GM19043 (cell line): ENCODE measurements around the gene CDK14.

Source experiments
- ATAC-seq: cut with Tn5 transposase; IDR thresholded peaks from one replicate; pipeline ENCODE4 v1.9.1; 2021; ENCODE audit warnings: low read depth; ENCODE audit not compliant: unreplicated experiment

The CDK14 gene

DNA sequence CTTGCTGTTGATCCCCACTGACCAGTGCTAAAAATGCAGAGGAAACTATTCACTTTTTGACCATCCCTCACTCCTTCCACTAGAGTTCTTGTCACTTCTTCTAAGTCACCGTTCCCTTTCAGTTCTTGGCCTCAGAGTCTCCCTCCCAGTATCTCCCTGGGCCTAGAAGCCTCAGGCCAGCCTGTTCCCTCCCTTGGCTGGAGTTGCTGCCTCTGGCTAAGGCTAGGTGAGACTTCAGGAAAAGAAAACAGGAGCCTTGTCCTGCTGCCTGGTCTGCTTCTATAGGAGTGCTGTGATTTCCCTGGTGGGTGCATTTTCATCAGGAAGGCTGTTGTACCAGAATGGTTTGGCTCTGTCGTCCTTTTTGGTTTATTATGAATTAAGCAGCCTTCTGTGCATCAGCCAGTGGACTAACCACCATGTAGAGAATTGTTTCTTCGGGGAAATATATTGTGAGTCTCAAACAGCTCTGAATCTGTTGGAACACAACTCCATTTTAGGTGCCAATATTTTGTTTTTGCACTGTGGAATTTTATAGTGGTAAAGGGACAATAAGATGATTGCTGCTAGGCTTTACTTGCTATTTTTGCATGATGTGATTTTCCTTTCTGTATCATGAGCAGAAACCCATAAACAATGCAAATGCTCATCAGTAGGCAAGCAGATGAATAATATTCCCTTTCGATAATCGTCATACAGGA is 434.7 kb downstream of the CDK14 start:
- ATAC-seq: no peak

DNA sequence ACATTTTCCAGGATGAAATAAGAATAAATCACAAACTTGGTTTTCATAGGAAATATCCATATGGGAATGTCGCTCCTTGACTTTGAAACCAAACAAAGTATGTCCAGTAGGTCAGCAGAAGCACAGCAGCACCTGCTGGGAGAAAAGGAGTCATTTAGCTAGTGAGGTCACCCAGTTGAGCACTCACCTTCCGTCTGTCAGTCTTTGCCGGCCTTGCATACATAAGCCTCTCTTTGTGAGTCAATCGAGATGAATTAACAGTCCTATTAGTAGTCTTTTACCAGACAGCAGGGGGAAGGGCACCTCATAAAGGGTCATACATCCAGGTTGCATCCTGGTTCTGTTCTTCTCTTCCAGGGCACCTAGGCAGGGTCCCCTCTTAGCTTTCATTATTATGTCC is 435.6 kb downstream of the CDK14 start:
- no peak for ATAC-seq

DNA sequence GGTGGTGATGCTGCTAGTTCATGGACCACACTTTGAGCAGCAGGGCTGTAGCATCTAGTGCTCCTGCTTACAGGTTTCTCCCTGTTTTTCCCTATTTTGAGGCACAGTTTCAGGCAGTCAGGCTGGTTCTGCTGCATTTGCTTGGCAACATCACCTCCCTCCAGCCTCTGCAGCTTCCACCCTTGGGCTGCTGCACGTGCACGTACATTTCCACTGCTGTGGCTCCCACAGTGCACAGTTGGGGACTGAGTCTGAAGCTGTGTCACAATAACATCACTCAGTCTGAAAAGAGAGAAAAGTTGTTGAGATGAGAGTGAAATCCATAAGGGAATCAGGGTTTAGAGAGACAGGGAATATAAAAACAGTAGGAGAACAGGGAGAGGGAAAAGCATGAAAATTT is 437.5 kb downstream of the CDK14 start:
- ATAC-seq: no peak

DNA sequence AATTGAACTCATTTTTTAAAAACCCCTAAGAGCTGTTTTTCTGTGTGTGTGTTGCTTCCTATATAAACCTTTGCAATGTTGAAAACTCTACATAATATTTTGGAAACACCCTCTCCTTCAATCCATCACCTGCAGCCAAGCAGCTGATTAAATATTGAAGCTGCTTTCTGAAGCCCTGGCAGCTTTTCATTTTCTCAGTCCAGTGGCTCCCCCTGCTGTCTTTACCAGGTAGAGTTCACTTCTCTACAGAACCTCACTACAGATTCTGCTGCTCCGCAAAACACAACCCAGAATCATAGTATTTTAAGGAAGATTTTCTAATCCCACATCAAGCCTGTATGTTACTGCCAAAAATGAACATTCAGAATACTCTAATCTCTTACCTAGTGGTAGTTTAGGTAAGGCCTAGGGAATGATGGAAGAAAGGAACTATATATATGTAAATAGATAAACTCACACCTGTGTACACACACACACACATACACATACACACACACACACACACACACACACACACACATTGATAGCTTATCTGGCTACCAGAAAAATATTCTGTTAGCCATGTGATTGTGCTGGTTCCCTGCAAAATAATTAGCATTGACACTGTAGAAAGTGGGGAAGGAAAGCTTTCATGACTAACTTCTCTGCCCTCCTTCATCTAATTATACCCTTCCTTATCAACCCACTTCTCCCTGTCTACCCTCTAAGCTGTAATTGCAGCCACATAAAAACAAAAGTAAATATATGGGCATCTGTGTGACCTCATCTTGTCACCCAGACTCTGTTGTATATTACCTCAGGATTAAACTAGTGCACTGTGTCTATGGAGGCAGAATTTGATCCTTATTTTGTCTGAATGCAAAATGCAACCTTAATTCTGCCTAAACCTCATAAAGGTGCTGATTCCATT is 438.6 kb downstream of the CDK14 start:
- ATAC-seq: no peak

DNA sequence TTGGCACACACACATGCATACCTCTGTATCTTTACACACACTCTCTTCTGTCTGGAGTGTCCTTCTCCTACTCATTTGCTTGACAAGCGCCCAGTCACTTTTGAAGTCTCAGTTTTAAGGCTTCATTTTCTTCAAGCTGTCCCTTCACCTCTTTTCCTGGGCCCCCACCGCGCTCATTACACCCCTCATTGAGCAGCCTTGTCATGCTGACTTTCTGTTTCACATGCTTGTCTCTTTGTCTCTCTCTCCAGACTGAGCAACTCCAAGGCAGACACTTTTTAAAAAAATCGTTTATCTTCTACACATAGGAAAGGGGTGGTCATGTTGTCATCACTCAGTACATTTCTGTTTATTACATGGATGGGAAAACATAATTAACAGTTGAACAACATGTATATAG is 442.9 kb downstream of the CDK14 start:
- peak; percentile 85 for ATAC-seq

DNA sequence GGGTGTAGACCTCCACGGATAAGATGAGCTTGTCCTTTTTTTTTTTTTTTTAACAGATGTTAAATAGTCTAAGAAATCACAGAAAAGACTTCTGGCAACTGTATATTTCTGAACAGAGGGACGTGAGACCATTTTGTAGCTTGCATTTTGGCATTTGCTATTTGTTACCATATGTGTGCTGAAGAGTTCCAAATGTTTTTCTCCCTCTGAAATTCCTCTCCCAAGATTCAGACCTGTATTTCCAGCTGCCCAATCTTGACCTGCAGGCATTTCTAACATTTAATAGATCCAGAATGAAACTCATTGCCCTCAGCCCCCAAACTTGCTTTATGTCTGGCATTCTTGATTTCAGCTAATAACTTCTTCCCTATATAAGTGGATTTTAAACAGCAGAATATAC is 445.0 kb downstream of the CDK14 start:
- ATAC-seq: no peak

DNA sequence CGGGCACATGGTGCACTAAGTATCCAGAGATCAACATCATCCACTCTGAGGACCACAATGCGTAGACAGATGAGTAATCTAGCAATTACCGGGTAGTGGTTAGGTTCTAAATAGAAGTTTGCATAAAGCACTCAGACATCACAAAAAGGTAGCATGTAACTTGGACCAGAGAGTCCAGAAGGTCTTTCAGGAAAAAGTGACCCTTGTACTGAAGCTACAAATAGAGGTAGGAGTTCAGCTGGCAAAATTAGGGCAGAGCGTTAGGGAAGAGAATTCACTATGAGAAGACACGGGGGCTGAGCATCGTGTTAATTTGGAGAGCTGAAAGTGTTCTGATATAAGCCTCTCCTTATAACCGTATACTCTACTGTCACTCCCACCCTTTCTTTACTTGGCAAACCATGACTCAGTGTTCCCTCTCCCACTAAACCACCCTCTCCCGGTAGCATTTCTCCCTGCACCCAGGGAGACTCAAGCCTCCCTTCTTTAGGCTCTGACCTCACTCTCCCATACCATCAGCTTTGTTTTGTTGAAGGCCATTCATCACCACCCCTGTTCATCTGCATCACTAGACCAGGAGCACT is 445.9 kb downstream of the CDK14 start:
- ATAC-seq: no peak

DNA sequence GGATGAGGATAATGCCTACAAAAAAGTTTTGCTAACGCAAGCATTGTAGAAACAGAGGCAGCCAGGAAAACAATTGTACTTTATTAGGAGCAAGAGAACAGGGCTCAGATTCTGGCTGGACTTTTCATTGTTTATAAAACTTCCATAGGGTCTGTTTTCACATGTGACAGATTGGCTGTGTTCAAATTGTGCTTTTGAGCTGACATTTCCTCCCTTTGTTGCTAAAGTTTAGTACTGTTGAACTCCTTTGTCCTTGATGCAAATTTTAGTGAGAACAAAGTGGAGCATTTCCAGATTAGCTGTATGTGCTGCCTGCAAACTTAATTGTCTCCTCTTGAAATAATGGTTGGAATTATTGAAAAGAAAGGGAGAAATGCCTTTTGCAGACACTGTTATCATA is 447.1 kb downstream of the CDK14 start:
- ATAC-seq: no peak

DNA sequence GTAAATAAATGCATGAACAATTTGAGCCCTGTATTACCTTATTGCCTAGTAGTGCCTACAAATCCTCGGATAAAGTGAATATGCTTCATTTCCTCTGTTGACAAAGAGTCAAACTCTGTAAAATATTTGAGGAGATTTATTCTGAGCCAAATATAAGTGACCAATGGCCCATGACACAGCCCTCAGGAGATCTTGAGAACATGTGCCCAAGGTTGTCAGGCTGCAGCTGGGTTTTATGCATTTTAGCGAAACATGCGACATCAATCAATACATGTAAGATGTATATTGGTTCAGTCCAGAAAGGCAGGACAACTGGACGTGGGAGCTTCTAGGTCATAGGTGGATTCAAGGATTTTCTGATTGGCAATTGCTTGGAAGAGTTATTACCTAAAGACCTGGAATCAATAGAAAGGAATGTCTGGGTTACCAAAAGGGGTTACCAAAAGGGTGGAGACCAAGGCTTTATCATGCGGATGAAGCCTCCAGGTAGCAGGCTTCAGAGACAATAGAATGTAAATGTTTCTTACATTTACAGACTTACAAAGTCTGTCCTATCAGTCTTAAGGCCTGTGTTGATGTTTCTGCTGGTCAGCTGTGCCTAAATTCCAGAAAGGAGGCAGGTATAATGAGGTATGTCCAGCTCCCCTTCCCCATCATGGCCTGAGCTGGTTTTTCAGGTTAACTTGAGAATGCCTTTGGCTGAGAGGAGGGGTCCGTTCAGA is 448.0 kb downstream of the CDK14 start:
- ATAC-seq: no peak

DNA sequence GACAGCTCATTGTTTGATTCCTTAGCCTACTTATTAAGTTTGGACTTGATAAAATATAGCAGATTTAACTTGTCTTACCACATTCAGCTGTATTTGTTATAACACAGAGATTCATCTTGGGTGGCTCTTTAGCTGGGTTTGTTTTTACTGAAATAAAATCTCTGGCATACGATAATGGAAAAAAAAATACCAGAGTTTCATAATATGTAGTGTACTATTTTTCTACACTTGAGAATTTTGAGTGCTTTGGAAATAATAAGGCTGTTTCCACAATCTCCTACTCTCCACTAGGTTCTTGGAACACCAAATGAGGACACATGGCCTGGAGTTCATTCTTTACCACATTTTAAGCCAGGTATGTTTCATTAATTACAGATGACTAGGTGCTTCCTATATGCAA is 449.5 kb downstream of the CDK14 start:
- ATAC-seq: no peak

DNA sequence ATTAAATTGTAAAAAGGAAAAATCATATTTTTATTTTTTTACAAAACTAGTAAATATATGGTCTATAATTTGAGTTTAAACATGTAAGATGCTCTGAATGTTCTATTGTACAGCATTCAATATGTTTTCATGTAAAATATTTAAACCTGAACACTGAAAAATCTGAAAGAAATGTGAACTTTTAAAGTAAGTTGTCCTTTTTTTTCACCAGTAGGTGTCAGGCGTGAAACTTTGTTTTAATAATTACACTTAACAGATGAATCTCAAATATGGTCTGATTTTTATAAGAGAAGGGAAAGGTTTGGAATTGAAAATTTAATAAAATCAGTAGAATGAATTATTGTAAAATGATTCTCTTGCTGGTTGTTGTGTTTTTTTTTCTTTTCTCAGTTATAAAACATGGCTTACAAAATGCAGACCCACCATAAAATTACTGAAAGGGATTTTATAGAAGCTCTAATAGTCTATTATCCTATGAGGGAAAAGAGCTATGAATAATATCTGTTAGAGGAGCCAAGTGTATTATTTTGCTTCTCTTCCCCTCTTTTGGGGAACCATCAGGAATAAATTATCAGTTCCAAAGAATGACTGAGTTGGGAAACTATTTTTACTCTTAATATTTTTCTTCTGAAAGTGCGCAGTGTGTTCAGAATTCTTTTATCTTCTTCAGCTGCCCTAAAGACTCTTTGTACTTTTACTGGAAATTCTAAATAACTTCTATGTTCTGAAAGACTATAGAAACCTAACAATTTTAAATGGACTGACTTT is 450.4 kb downstream of the CDK14 start:
- ATAC-seq: no peak

DNA sequence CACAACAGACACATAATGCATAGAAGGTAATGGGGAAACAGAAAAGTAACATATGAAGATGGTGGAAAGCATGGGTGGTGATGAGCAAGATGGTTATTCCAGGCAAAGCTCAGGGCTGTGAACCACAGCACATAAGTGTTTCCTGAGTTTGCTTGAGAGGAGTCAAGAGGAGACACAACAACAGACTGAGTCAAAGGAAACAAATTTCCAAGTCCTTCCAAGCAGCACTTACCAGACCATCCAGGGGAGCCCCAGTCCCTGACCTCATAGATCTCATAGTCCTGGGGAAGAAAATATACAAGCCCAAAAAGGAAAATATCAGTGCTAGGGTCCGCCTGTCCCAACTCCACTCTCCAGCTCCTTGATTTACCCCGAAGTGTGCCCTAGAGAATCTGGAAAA is 451.5 kb downstream of the CDK14 start:
- ATAC-seq: no peak

DNA sequence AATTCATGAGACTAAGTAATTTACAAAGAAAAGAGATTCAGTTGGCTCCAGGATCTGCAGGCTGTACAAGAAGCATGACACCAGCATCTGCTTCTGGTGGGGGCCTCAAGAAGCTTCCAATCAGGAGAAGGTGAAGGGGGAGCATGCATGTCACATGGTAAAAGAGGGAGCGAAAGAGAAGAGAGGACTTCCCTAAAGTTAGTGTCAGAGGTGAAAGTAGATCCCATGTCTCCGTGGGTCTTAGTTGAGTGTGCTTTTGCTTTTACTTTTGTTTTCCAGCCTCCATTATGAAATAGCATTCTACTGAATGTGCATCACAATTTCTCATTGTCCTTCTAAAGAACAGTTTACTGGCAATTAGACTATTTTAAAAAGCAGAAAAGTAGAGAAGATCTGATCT is 454.6 kb downstream of the CDK14 start:
- no peak for ATAC-seq

DNA sequence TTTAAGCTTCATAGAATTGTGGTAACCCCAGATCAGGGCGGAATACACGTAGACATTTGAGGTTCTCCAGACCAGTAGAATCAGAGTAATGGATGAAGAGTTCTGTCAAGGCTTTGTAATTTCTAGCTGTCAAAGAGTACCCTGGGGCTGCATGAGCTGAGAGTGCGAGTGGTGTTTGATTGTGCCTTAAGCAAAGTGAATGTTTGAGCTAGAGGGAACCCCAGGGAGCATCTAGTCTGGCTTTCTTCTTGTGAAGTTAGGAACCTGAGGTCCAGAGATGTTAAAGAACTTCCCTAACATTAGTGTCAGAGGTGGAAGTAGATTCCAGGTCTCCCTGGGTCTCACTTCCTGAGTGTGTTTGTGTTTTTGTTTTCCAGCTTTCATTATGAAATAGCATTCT is 455.8 kb downstream of the CDK14 start:
- no peak for ATAC-seq

DNA sequence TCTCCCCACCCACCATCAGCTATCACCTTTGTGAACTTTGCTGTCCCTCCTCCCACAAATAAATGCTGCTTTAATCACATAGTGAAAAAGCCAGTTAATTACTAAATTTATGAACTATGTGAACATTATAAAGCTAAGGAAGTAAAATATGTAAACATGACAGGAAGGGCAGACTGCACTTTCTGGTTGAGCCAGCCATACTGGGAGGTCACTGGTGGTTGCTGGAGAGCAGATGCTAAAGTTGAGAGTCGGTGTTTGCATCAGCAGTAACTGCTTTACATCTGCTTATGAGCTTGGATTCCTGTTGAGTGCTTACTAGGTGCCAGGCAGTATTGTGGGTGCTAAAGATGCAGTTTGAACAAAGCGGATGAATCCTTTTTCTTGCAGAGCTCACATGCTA is 458.3 kb downstream of the CDK14 start:
- ATAC-seq: no peak

DNA sequence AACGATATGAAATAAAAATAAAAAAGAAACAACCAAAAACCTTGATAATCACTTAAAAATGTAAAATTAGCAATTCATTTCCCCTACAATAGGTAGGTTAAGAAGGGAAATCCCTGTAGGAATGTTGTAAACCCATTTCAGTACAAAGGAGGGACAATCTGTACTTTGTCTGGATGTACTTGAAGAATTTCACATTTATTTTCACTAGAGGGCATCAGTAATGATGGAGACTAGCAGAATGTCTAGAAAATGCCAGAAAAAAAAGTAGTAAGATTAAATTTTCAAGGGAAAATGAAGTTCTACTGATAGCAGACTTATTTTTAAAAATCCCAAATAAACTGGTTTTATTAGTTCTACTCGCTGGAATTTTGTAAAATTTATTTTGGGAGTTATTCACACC is 459.1 kb downstream of the CDK14 start:
- ATAC-seq: no peak

DNA sequence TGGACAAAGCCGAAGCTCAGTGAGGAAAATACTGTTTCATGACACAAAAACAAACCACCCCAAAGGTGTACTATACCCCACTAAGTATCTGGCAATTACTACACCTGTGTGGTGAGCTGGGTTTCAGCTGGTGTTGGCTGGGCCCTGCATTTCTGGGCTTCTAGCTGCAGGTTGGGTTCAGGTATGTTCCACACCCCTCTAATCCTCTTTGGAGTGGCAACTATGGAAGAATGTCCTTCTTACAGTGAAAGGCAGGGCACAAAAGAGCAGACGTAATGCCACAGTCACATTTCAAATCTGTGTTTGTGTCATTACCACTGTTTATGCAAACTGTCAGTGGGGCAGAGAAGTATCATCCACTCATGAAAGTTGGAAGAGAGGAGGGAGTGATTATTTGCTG is 466.6 kb downstream of the CDK14 start:
- no peak for ATAC-seq

DNA sequence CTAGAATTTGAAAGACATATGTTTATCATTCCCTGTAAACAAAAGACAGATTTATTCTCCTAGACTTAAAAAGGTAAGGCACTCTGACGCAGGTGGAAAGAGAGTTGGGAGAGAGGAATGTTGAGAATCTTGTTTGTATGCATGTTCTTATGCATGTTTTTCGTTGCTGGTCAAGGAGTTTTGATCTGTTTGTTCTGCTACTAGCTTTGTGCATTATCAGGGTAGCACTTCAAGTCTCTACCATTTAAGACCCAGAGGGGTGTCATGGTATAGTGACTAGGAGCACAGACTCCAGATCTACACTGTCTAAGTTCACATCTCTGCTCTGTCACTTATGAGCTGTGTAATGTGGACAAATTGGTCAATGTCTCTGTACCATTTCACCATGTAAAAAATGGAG is 467.9 kb downstream of the CDK14 start:
- ATAC-seq: no peak

DNA sequence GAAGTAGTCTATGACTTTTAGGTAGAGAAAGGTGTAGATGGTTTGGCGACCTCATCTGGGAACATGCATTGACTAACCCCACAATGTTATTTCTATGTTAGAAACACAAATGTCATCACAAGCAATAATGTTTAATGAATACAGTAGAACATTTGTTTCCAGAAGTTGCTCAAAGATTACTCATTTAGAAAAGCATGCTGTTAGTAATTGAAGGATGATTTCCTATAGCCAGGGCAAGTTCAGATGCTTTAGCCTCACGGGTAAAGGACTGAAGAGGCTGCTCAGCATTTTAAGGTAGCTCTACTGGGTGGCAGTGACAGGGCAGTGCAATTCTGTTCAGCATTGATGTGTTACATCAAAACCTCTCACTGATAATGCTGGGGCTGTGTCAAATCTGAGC is 468.8 kb downstream of the CDK14 start:
- ATAC-seq: no peak

DNA sequence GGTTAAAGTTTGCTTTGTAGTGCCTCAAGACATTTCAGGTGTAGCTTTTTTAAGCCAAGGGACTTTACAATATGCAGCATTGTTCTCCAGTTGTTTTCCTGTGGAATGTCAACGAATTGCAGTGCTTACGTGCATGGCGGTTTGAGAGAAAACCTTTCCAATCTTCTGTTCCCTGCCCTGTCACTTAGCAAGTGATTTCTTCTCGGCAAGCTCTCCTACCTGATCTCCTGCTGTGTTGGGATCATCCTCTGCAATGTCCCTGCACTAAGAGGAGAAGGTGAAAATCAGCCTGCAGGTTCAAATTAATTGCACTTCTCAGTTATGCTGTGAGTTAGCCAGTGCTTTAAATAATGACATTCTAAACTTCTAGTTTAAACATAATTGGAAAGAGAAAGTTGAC is 470.5 kb downstream of the CDK14 start:
- ATAC-seq: no peak
